T-helper 2 cell (primary cell): ENCODE results near the gene GINS1.
A peak's percentile ranks its signal among the peaks of the same experiment; 100 is the strongest.
"Not testable (repeated sequence)": the region's sequence is repeated elsewhere in the genome, so short reads cannot be mapped to it uniquely, and the experiment has no call there.

Source experiments
- DNase-seq, 5 experiments: peaks; one replicate each; pipeline versions ENCODE4 v3.0.0 to v3.0.0-alpha.2; 2012 to 2022

Gene GINS1

DNA sequence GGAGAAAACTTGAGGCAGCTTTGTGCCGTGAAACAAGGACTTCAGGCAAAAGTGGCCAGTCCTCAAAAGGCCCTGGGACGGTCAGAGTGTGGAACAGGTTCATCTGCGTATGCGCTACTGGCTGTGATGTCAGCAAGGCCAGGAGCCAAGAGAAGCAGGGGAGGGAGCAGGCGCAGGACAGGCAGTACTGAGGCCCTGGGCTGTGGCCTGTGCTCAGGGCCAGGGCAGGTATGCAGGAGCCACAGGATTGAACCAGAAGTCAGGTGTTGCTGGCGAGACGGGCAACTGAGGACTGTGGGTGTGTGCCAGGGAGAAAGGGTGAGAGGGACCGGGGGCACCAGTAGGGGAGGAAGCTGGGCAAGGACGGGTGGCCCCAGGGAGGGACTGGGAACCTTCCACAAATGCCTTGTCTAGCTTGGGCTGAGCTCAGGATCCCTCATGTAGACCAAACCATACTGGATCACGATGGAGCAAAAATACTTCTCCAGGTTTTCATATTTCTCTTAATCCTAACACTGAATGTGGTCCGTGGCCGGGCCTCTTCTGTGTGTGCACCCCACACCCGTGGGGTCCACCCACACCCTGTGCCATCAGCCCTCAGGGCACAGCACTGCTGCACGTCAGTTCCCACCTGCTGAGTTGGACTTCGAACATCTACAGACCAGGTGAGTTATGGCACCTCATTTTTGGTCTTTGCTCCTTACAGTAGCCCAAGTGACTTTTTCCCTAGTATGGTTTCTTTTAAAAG is 46.9 kb downstream of the GINS1 start:
- DNase-seq = no peak

DNA sequence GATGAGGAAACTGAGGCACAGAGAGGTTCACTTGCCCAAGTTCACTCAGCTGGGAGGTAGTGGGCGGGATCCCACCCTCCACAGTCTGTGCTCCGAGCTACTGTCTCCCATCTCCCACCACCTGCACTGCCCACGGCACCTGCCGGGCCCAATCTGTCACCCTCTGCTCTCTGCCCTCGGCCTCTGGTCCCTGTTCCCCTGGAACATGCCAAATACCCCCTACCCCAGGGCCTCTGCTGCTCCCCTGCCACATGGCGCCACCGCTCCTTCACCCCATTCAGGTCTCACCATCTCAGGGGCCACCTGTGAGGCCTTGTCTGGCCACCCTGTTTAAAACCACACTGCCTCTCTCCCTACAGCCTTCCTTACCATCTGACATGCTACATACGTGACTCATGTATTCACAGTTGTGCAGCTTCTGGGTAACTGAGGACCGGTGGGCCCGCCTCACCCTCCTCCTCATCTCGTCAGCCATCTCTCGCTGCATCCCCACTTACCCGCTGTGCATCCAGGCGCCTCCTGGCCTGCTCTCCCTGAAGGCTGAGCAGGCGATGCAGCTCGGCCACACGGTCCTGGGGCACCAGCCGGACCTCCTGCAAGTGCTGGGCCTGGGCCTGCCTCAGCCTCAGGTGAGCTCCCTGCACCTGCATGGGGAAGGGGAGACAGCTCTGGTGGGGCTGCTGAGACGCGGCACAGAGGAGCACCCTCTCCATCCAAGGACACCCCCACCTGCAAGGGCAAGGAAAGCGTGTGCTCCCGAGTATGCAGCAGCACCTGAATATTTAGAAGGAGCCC is 50.6 kb downstream of the GINS1 start:
- DNase-seq = no peak

DNA sequence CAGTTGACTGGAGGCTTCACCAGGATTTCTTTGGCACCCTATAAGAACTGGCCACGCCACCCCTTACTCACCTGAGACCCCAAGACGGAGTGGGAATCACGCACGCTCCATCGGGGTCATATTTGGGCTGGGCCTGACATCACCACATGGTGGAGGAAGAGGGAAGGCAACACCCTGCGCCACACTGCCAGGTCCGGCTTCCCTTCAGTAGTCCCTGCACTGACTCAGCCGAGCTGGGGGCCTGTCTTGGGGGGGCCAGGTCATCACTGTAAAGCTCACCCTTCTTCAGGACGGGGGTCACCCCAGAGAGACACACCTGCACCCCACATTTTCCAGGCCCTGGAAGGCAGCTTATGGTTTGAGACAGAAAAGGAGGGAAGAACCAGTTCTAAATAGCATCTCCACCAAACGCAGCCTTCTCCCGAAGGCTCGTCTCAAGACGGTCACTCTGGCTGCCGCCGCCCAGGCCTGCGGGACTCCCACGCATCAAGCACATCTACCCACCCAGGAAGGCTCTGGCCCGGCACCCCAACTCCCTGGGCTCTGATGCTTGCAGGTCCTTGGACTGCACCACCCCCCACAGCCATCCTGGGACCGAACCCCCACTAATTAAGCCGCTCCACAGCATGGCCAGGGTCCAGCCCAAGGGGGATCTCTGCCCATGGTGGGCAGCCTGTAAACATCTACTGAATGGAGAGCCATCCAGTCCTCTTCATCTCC is 51.8 kb downstream of the GINS1 start:
- no peak for DNase-seq

DNA sequence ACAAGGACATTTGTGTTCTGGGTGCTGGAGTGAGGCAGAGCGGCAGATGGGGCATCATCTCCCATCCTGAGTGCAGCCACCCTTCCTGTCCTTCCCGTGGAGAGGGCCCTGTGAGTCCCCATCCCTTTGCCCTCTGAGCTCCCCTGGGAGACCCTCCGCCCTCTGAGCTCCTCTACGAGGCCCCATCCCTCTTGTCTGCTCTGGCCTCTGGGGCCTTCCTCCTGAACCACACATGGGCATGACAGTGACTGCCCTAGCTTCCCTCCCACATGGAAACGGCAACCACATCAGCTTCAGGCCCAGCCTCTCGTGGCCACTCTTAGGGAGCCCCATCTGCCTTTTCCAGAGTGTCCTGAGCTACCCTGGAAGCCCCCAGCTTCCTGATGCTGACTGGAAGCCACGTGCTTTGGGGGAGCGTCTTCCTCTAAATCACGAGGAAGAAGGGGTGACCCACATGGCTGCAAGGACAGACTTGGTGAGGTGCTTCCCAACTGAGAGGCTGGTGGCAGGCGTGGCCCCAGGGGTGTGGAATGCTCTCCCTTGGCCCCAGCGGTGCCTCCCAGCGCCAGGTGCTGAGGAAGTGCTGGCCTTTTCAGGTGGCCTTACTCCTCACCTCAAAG is 52.6 kb downstream of the GINS1 start:
- DNase-seq = no peak

DNA sequence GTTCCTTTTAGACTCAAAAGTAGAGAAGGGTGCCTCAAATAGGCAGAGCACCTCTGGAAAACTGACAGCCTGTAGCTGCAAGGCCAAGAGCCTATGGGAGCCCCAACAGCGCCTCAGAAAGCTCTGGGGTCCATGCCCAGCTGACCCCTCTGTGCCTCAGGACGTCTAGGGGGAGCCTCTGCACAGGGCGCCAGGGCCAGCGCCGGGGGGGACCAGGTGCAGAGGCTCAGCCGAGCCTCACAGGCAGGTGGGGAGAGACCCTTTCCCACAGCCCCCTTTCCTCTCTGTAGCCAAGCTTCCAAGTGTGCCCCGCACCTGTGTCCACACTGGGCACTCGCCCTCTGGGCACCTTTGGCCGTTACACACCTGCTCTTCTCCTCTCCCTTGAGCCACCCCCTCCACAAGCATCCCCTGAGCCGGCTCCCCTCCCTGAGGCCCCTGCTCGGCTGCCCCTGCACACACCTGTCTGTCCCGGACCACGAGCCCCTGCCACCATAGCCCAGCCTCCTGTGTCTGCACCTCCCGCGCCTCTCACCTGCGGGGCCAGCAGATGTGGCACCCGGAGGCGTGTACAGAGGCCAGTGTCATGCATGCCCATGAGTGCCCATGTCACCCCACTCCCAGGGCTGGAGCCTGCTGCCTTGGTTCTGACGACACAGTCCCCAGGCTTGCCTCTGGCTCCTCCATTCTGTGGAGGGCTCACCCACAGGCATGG is 53.2 kb downstream of the GINS1 start:
- no peak for DNase-seq

DNA sequence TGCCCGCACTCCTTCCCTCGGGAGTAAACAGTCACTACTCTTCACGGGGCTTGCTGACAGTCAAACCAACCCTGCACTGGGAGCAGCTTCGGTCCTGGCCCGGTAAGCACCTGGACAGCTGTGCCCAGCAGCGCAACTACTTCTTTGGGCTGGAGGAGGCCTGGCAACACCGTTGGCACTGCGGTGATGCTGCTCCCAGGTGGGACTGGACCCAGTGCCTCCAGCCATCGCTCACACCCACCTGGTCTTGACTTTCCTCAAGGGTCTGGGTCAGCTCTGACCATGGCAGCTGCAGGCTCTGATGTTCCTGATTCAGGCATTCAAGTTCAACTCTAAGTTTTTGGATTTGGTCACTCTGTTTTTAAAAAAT is 53.8 kb downstream of the GINS1 start:
- no peak for DNase-seq

DNA sequence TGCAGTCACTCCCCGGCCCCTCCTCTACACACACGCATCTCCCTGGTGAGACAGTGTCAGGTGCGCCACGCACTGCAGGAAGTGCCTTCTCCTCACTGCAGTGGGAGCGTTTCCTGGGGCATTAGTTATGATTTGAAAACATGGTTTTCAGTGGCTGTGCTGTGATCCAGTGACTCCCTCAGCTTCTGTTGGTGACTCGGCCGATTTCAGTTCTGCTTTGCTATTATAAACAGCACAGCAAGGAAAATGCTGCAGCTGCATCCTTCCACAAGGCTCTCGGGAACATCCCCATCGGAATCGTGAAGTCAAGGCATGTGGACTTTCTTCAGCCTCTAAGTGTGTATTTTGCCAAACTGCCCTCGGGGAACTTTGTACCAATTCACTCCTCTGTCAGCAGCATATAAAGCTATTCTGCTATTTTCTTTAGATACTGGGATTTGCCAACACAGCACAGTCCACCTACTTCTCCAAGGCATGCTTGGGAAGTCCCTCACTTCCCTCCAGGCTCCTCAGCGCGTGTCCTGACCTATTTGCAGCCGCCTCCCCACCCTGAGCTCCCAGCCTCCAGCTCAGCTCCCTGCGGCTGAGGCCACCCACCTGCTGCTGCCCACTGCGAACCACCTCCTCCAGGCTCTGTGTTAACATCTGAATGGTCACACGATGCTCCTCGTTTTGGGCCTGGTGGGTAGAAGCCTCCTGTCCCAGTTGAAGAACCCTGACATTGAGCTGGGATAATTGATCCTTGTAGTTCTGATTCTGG is 54.5 kb downstream of the GINS1 start:
- DNase-seq = no peak

DNA sequence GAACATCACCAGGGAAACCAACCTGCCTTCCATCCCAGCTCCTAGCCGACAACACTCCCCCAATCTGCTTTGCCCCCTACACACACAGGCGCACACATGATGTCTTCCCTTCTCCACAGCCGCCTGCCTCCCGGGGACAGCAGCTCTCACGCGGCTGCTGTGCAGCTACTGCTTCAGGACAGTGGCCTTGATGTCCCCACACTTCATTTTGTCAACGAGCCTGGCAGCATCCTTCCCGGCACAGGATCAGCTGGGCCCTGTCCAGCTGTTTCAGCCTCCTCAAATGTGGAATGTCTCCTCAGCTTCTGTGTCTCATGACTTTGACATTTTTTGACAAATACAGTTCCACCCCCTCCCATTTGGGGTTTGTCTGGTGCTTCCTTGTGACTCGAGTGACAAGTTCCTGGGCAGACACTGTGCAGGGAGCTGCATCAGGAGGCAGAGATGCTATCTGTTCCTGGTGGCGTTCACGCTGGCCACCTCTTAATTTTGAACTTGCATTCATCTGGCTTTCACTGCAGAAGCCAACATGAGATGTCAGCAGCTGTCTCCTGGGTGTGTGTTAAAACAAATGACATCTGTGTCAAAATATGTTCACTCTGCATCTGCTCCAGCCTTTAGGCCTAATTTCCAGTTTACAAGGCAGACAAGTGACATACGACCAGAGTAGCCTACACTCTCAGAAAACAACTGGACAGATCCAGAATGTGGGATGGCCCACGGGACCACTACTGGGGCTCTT is 57.2 kb downstream of the GINS1 start:
- DNase-seq = no peak

DNA sequence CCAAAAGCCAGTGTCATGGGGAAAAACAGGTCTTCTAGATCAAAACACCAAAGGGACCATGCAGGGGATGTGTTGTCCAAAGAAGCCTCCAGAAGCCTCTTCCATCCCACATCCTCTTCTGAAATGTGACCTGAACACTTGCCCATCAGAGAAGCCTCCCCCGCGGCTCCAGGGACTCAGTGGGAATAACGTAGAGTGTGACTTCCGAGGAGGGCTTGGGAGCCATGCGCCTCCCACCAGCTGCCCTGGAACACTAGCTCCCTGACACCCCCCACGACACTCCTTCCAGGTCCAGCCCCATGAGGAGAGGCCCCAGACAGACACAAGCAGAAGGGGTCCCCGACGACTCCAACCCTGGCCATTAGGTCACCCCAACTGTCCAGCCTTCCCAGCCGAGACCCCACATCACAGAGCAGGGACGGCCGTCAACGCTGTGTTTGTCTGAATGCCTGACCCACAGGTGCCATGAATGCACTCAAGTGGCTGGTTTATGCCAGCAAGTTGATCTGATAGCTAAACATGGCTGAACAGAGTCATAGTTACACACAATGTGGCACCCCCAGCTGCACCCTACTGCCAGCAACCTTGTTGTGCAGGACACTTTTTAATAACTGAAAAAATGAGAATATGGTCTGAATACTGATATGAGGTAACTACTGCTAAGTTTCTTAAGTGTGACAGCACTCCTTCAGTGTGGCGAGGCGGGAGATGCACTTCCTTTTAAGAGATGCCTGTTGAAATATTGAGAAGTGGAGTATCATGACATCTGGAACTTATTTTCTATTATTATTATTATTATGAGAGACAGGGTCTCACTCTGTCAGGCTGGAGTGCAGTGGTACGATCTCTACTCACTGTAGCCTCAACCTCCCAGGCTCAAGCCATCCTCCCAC is 58.0 kb downstream of the GINS1 start:
- DNase-seq = no peak

DNA sequence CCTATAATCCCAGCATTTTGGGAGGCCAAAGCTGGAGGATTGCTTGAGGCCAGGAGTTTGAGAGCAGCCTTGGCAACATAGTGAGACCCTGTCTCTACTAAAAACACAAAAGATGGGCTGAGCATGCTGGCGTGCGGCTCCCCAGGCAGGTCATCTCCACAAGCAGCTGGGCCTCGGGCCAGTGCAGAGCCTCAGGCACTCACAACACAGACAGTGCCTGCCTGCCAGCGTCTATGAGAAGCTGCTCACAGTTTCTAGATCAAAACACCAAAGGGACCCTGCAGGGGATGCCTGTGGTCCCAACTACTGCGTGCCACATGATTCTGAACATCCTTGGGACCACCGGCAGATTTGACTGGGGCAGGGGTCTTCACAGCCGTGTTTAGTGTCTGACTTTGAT is 59.4 kb downstream of the GINS1 start:
- no peak for DNase-seq

DNA sequence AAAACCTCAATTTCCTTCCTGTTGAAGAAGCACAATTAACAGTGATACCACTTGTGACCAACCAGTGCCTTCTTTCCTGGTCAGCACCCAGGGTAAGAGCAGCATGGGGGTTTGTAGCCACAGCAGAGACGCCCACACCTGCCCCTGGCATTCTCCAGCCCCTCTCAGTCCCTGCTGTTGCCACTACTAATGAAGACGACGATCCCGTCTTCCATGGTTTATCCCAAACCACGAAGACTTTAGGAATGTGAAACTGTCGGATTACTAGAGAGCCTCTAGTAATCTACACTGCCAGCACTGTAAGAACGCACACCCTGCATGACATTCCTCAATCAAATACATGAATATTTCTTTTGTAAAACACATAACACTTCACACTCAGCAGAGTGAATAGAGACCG is 60.0 kb downstream of the GINS1 start:
- DNase-seq = no peak

DNA sequence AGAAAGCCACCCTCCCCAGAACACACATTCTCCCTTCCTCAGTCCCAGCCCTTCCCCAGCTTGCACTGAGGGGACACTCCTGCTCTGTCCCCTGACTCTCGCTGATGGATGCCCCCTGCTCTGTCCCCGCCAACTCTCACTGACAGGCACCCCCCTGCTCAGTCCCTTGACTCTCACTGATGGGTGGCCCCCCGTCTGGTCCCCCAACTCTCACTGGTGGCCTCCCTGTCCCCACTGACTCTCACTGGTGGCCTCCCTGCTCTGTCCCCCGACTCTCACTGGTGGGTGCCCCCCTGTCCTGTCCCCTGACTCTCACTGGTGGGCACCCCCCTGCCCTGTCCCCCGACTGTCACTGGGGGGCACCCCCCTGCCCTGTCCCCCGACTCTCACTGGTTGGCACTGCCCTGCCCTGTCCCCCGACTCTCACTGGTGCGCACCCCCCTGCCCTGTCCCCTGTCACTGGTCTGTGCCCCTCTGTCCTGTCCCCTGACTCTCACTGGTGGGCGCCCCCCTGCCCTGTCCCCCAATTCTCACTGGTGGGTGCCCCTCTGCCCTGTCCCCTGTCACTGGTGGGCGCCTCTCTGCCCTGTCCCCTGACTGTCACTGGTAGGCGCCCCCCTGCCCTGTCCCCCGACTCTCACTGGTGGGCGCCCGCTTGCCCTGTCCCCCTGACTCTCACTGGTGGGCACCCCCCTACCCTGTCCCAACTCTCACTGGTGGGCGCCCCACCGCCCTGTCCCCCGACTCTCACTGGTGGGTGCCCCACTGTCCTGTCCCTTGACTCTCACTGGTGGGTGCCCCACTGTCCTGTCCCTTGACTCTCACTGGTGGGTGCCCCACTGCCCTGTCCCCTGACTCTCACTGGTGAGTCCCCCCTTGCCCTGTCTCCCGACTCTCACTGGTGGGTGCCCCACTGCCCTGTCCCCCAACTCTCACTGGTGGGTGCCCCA is 60.9 kb downstream of the GINS1 start:
- DNase-seq = no peak

DNA sequence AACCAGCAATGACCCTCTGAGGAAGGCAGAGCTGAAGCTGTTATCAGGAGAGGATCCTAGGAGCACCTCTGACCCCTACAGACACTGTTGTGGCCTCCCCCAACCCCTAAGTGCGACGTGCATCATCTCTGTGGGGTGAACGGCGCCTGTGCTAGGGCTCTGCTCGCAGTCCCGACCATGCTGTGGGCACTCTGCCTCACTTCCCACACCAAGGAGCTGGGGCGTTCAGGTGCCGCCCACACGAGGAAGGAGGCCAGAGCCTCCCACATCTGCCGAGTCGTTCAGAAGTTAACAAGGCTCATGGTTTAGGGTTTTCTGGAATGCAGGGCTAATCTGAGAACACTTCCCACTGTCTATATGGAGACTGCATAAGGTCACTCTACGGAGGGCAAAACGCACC is 62.1 kb downstream of the GINS1 start:
- DNase-seq = no peak

DNA sequence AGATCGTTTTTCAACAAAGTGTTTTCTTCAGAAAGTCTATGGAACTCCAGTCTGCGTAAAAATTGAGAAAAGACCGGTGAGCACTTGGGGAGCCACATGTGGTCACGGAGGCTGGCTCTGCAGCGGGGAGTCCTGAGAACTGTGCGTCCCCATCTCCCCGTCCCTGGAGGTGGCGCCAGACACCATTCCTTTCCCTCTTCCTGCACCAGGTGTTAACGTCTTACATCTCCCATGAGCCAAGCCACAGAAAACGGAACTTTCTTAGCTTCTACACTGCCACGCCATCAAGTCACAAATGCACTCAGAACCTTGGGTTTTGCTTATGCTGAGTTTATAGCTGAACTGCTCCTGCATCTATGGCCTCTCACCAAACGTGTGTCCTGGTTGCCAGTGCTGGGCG is 62.6 kb downstream of the GINS1 start:
- peak in 1 of 5 experiments; percentile 57 for DNase-seq

DNA sequence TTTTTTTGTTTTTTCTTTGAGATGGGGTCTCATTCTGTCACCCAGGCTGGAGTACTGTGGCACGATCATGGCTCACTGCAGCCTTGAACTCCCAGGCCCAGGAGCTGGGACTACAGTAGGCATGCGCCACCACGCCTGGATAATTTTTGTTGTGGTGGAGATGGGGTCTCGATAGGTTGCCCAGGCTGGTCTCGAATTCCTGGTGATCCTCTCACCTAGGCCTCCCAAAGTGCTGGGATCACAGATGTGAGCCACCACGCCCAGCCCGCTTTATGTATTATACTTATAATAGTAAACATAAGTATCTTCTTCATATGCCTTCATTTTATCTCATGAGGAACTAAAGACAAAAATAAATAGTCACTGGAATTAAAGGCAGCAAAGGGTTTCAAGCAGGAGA is 63.5 kb downstream of the GINS1 start:
- DNase-seq = no peak

DNA sequence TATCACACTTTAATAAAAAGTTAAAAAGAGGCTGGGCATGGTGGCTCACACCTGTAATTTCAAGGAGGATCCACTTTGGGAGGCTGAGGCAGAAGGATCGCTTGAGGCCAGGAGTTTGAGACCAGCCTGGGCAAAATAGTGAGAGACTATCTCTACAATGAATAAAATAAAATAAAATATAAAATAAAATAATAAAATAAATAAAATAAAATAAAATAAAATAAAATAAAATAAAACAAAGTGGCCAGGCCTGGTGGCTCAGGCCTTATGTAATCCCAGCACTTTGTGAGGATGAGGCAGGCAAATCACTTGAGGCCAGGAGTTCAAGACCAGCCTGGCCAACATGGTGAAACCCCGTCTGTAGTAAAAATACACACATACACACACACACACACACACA is 65.8 kb downstream of the GINS1 start:
- DNase-seq = not testable (repeated sequence)

DNA sequence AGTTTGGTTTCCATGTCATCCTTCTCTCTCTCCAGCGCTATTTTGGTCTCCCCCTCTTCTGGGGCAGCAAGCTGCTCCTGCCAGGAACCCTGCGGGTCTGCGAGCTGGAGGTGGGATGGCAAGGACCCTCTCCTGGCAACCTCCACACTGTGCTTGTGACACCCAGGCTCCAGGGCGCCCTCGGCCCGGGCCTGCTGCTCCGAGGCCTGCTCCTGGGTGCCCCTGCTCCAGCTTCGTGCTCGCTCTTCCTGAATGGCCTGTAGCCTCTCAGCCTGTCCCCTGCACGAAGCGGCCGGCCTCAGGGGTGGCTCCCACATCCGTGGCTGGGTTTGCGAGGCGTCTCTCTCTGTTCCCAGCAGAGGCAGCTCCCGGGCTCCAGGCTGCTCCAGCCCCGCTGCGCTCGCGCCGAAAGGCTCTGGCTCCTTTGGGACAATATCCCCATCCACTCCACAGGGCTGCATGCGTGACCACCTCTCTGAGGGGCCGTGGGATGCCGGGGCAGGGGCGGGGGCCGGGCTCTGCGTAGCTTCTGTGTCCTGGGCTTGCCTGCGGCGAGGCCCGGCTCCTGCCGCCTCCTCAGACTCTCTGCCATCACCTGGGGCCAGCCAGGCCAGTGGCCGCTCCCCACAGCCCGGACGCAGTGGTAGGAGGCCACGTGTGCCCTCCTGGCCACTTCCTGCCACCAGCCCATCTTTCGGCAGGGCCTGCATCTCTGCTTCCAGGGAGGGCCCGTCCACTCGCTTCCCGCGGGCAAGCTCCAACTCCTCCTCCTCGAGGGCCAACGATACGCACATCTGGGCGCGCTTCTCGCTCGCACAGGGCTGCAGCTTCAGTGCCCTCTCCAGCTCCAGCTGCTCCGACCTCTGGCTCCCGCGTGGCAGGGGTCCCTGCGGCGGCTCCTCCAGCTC is 68.9 kb downstream of the GINS1 start:
- no peak for DNase-seq
